Prostate gland (tissue), 2 donors: ENCODE data around the gene SH2D3C. TPM values are rescaled to one million over a fixed set of nuclear protein-coding genes. Genes with fewer than 3 reads are reported as not detected.
A peak's percentile ranks its signal among the peaks of the same experiment; 100 is the strongest.

Source experiments
- DNase-seq: peaks from one replicate; pipeline ENCODE4 v3.0.0-alpha.2; 2019; ENCODE audit warnings: low spot score
- H3K27ac ChIP-seq, 2 donors: fragments of 200-600 bp; sonication (generic); 2 replicates each; pipeline ENCODE4 v1.5.1; 2017 to 2019
- H3K27me3 ChIP-seq: fragments of 200-600 bp; sonication (generic); replicated peaks from 2 replicates; pipeline ENCODE4 v1.5.1; 2019; ENCODE audit not compliant: insufficient read depth
- H3K36me3 ChIP-seq, 2 donors: fragments of 200-600 bp; sonication (generic); 1 replicate in 1 of 2; 2 replicates in 1 of 2; pipeline versions ENCODE4 v1.5.1 to v1.8.1; 2017 to 2019
- H3K4me1 ChIP-seq: fragments of 200-600 bp; sonication (generic); replicated peaks from 2 replicates; pipeline ENCODE4 v1.5.1; 2019
- H3K4me3 ChIP-seq, 2 donors: fragments of 200-600 bp; sonication (generic); 2 replicates each; pipeline ENCODE4 v1.5.1; 2017 to 2019
- H3K9me3 ChIP-seq: fragments of 200-600 bp; sonication (generic); 2 replicates; pipeline ENCODE4 v1.5.1; 2017
- CTCF ChIP-seq, 4 experiments: fragments of 200-600 bp in 2 of 4; fragments of 450-650 bp in 2 of 4; sonication (generic) in 2 of 4; IDR thresholded peaks; 1 replicate in 3 of 4; 2 replicates in 1 of 4; pipeline ENCODE4 v1.5.1; 2016 to 2019; ENCODE audit warnings: antibody characterized with exemption in 4 of 4, mild to moderate bottlenecking in 2 of 4, moderate library complexity in 2 of 4
- POLR2A ChIP-seq: fragments of 450-650 bp; IDR thresholded peaks from one replicate; pipeline ENCODE4 v1.6.1; 2016; ENCODE audit warnings: antibody characterized with exemption, mild to moderate bottlenecking
- POLR2AphosphoS5 ChIP-seq: sonication (generic); formaldehyde crosslinking; IDR thresholded peaks from one replicate; pipeline ENCODE4 v1.6.1; 2017; ENCODE audit warnings: antibody characterized with exemption
- WGBS: methylation state at CpG from one replicate; pipeline ENCODE4 v1.1.5; 2018; 5-methylcytosine and 5-hydroxymethylcytosine counted together
- intact Hi-C: fragments of 100-400 bp; cut with DNase I; formaldehyde crosslinking; loops from one replicate; pipeline ENCODE4 v1.14.2; 2022
- total RNA-seq, 2 donors: library from RNA; depleted of rRNA; stranded (reverse); fragments of >200 nt; gene quantifications; one replicate each; pipeline ENCODE4 v1.1.0, GENCODE V29; 2016

SH2D3C gene
- total RNA-seq, 2 donors from 2014 or later: 5.5 to 11.4 TPM

GRCh38 chr9:127717766-127718165, 60.7 kb downstream of the SH2D3C start:
- no peak for DNase-seq
- H3K4me3 ChIP-seq: no peak overlapping the region
- TF ChIP-seq POLR2A (no peak), POLR2AphosphoS5 (no peak), CTCF (IDR thresholded peaks at IDR 0.05) (no peak)
- no peaks in the 10 kb centered on the region for H3K27me3 ChIP-seq
- 72% methylated on average over 5 of the region's 5 CpGs for WGBS
- no peaks in the 10 kb centered on the region for H3K9me3 ChIP-seq
- no peaks in the 10 kb centered on the region for H3K4me1 ChIP-seq
- H3K27ac ChIP-seq: no peak overlapping the region
- intact Hi-C loops: loop anchor here (5.0 kb wide), 1 partner anchor 105 kb away; the partner anchor contains the start of gene STXBP1
- H3K36me3 ChIP-seq: no peaks in the 10 kb centered on the region

- Histone ChIP-seq H3K9me3 (no peaks in the 10 kb centered on the region), H3K27me3 (no peaks in the 10 kb centered on the region), H3K4me1 (no peaks in the 10 kb centered on the region), H3K36me3 (no peaks in the 10 kb centered on the region), H3K27ac (peak overlapping the region; percentile 79 to 86), H3K4me3 (peak overlapping the region in 1 of 2 donors; percentile 65)
- intact Hi-C loops: loop anchor here (5.0 kb wide), 1 partner anchor 104 kb away; the partner anchor contains the start of gene STXBP1
- no peak for DNase-seq
- WGBS: 82% methylated on average over 9 of the region's 9 CpGs
- TF ChIP-seq POLR2AphosphoS5 (no peak), CTCF (IDR thresholded peaks at IDR 0.05) (no peak), POLR2A (no peak)
Observed at GRCh38 chr9:127716412-127716811, 62.1 kb downstream of the SH2D3C start.

- TF ChIP-seq POLR2AphosphoS5 (peak; percentile 94), POLR2A (peak; percentile 50), CTCF (IDR thresholded peaks at IDR 0.05) (peak in 2 of 4 experiments; percentile 1 to 31)
- intact Hi-C loops: loop anchor here (5.0 kb wide), 1 partner anchor 103 kb away; the partner anchor contains the start of gene STXBP1
- DNase-seq: peak; percentile 97
- peak within 1 kb of the TSS; percentile 64 to 65 for H3K4me3 ChIP-seq
- 3% methylated on average over 64 of the region's 65 CpGs for WGBS
- no peaks in the 10 kb centered on the region for H3K27me3 ChIP-seq
- H3K9me3 ChIP-seq: no peaks in the 10 kb centered on the region
- H3K27ac ChIP-seq: peak within 1 kb of the TSS; percentile 79 to 86
- H3K36me3 ChIP-seq: no peaks in the 10 kb centered on the region
- no peaks in the 10 kb centered on the region for H3K4me1 ChIP-seq
Observed at GRCh38 chr9:127715470-127716337, 62.8 kb downstream of the SH2D3C start, which contains the start of the genes PTRH1 and TTC16. Gene PTRH1, minus strand, starts transcription at chr9:127715663. Its CDS starts 24 bp downstream, at chr9:127715639. Gene TTC16, plus strand, starts transcription at chr9:127716079. Its CDS starts 67 bp downstream, at chr9:127716146.

GRCh38 chr9:127714951-127715469, 63.5 kb downstream of the SH2D3C start:
- no peak for TF ChIP-seq CTCF (IDR thresholded peaks at IDR 0.05)
- no peak for TF ChIP-seq POLR2A
- TF ChIP-seq POLR2AphosphoS5: no peak
- no peaks in the 10 kb centered on the region for H3K36me3 ChIP-seq
- no peaks in the 10 kb centered on the region for H3K9me3 ChIP-seq
- intact Hi-C loops: loop anchor here (5.0 kb wide), 1 partner anchor 103 kb away; the partner anchor contains the start of gene STXBP1
- peak overlapping the region; percentile 64 to 65 for H3K4me3 ChIP-seq
- DNase-seq: no peak
- H3K27me3 ChIP-seq: no peaks in the 10 kb centered on the region
- H3K27ac ChIP-seq: peak overlapping the region; percentile 79 to 86
- WGBS: under 1% methylated on average over 22 of the region's 44 CpGs
- no peaks in the 10 kb centered on the region for H3K4me1 ChIP-seq
